Activated CD4-positive, alpha-beta T cell treated with anti-CD3 and anti-CD28 coated beads, Interleukin-2, amount 50 U/mL, for 24 hours (primary cell): Measurements from ENCODE around the gene IPPK.

Source experiments
- DNase-seq, 2 donors: peaks; one replicate each; pipeline ENCODE4 v3.0.0-alpha.2; 2020; ENCODE audit warnings: low read depth in 1 of 2, low spot score in 1 of 2

The IPPK gene

DNA sequence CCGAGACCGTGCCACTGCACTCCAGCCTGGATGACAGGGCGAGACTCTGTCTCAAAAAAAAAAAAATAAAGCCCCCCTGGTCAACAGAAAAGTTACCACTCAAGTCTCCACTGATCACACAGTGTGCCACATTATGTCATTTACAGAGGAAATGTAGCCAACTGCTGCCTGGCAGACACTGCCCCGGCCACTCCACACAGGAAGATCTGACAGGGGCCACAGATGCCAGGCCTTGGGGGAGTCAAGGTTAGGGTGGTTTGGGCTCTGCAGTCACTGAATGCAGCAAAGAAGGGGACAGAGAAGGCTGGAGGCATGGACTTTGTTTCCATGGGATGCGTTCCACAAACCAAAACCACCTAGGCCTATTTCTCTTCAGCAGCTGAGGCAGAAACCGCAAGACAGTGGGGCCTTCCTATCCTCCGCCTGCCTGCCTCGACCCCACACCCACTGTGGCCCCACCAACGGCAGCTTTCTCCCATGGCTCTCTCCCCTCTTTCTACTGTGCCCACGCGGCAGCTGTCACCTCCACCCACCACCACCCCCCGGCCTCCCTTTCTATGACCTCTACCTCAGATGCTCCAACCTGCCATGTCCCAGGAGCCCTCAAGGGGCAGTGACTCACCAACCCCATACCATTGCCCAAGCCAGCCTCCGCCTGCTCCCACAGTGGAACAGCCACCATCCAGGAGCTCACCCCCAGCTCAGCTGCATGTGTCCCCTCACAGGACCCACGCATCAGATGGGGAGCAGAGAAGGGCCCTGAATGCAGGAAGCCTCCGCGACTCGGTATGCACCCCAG lies 12.4 kb downstream of the IPPK start:
- DNase-seq: no peak

- no peak for DNase-seq
Observed at GRCh38 chr9:92656537-92656925, 13.4 kb downstream of the IPPK start.

GRCh38 chr9:92655896-92656536 lies 13.9 kb downstream of the IPPK start:
- no peak for DNase-seq

GRCh38 chr9:92655366-92655765 lies 14.6 kb downstream of the IPPK start:
- no peak for DNase-seq

DNA sequence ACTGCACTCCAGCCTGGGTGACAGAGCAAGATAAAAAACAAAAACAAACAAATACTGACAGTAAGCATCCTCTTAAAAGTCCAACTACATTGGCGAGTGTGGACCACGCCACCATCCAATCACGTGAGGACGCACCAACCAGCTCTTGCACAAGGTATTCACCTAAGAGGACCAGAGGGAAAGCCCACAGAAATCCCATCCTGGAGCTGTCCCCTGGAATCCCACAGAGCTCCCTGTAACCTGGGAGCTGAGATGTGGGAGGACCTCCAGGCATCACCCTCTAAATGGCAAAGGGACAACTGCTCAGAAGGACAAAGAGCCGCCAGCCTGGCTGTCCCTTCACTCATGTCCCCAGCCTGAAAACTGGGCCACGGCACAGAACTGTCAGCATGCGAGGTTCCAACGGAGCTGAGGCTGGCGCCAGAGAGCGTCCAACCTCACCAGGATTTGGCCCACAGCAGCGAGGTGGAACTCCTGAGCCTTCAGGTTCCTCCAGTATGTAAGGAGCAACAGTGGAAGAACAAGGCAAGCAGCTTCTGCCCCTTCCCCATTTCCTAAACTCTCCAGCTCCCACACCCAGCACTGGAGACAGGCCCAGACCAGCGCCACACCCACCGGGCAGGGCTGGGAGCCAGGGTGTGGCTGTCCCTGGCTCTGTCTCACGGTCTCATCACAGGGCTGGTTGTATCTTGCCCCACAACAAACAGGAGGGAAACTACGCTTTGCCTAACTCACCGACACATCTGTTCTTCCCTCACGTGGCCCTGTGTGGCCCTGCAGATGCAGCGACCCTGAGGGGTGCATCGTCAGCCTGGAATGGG lies 15.2 kb downstream of the IPPK start:
- no peak for DNase-seq

DNA sequence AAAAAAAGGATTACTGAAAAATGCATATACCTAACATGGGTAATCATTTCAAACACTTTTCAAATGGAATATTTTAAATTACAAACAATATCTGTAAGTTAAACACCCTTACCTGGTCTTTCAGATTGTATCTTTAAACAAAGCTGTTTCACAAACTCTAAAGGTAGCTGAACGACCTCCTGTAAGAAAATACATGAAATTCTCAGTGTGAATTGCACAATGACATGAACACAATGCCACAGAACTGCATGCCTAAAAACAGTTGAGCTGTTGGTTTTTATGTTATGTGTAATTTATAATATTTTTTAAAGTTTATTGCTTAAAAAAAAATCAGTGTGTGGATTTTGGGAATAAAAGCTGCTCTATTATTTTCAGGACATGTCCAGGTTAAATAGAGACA lies 17.5 kb downstream of the IPPK start:
- DNase-seq: no peak

GRCh38 chr9:92650839-92651621 lies 18.9 kb downstream of the IPPK start:
- DNase-seq: no peak

DNA sequence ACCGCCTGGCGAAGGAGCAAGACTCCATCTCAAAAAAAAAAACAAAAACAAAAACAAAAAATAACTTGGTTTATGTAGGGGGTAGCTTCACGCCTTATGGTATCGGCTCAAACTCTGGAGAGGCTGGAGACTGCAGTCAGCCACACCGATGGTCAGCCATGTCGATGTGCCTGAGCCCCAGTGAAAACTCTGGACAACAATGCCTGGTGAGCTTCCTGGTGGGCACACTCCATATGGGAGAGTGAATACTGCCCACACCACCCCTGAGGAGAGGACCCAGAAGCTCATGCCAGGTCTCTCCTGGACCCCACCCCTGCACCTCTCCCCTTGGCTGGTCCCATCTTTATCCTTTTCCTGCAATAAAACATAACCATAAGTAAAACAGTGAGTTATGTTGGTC lies 19.6 kb downstream of the IPPK start:
- no peak for DNase-seq

DNA sequence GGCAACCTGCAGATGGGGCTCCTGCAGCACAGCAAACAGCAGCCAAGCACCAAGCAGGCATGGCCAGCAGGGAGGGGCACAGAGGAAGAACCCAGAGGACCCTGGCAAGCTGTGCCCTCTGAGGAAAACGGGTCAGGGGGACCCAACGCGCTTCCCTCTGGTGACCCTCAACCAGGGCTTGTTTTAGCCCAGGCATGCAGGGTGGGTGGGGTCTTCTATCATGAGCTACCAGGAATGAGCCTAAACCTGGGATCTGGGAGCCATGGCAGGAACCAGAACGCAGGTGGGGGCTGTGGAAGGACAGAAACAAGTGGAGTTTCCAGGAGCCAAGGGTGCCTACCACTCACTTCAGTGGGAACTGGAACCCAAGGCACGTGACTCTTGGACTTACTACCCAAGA lies 20.9 kb downstream of the IPPK start:
- DNase-seq: no peak

DNA sequence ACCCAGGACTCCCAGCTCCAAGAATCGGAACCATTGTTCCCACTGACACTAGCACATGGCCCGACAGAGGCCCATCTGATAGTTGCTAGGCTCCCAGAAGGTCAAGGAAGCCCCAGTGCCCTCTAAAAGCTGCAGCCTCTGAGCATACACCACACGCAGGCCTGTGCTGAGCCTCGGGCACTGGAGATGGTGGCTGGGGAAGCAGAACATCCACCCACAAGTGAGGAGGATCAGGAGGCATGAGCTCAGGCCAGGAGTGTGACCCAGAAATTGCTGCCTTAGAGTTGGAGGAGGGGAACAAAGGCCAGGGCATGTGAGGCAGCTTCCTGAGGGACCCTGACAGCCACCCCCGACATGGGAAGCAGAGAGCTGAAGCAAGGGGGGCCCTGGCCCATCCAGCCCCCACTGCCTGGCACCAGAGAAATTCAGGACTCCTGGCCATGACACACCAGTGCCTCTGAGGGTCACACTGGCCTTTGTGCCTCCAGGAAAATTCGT lies 21.4 kb downstream of the IPPK start:
- DNase-seq: no peak

DNA sequence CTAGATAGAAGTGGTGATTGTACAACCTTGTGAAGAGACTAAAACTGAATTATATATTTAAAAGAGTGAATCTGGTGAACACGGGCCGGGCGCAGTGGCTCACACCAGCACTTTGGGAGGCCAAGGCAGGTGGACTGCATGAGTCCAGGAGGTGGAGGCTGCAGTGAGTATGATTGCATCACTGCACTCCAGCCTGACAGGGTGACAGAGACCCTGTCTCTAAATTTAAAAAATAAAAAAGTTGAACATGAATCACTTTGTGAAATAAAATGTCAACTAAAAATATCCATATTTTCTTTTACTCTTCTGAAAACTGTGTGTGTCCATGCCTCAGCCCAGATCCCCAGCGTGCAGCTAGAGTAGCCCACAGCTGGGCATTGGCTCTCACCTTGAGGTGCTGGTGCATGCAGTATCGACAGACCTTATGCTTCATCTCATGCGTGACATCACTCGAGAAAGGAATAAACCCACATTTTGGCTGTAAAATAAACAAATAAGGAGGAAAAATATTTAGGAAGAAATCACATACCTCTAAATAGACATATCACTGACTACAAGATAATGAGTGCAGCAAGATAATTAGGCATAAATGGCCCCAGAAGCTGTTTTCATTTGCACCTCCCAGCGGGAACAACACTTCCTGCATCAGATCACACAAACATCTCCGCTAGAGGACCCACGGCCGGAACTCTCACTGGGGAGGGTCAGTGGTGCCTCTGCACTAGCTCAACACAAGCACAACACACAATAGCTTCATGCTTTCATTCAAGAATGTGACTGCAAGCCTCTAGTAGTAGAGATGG lies 22.1 kb downstream of the IPPK start:
- no peak for DNase-seq

GRCh38 chr9:92645041-92645440 lies 24.9 kb downstream of the IPPK start:
- no peak for DNase-seq

DNA sequence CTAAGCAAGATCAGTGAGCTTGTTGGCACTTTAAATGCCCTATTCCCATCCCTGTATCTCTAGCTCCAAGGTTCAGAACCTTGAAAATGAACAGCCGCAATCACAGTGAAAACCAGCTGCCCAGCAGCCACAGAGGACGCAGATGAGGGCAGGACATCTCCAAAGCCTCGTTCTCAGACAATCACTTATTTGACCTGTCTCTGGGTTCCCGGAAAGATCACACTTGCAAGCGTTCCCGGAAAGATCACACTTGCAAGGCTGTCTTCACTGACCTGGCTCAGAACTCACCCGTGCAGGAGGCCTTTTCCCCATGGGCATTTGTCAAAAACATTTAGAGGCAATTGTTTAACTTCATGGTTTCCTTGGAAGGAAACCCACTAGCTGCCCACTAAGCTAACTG lies 25.7 kb downstream of the IPPK start:
- DNase-seq: no peak

DNA sequence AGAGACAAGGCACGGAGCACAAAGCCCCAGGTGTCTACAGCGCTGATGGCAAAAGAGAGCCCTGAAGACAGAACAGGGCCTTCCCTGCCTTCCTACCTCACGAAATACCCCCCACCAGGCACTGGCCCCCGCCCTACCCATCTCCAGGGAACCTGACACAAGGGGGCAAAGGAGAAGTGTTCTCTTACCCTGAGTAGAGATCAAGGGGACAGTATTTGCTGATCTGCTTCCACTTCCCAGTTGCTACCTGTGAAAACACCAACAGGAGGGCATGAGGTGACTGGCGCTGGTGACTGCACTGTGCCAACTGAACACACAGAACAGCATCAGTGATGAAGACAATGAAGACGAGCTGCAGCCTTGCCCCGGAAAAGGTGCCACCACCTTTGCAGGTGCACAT lies 27.4 kb downstream of the IPPK start:
- DNase-seq: no peak

DNA sequence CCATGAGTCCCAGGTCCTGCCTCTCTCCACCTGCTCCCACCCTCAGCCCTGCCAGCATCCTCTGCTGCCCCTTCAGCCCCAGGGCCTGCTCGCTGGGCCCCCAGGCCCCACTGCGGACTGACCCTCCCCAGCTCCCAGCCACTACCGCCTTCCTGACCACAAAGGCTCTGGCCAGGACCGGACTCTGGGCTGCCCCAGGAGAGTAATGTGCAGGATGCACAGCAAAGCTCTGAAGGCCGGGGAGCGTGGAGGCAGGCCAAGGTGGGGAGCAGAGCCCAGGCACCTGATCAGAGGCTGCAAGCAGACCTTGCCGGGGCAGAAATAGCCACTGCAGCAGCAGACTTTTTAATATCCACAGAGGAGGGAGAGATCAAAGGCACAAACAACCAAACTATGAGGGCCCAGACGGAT lies 27.9 kb downstream of the IPPK start:
- DNase-seq: no peak

DNA sequence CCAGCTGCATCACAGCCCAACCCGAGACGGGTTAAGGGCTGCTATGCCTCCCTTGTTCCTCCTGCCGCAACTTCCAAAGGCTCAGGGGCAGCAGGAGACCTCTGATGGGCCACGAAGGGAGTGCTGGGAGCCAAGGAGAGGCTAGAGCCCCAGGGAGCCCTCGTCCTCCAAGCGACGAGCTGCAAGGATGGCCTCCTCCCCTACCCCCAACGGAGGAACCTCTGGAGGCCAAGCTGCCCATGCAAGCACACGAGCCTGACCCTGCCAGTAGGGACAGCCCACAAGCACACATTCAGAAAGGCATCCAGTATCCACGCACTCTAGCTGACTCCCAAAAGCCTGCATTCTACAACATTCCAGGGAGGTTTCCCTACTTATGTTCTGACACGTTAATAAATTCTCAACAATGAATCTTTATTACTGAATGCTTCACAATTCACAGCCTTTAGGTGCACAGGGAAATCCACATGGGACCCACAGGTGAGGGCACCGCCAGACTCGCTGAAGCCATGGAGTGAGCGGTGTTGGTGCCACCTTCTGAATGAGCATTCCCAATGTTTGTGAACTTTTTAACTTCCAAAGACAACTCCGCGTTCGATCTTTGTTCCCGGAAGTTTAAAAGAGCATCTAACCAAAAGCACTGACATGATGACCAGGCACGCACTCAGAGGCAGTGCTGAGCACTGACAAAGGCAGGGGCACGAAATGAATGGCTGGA lies 28.7 kb downstream of the IPPK start:
- DNase-seq: no peak

GRCh38 chr9:92640398-92641091 lies 29.4 kb downstream of the IPPK start:
- no peak for DNase-seq

GRCh38 chr9:92639791-92640271 lies 30.1 kb downstream of the IPPK start:
- no peak for DNase-seq

DNA sequence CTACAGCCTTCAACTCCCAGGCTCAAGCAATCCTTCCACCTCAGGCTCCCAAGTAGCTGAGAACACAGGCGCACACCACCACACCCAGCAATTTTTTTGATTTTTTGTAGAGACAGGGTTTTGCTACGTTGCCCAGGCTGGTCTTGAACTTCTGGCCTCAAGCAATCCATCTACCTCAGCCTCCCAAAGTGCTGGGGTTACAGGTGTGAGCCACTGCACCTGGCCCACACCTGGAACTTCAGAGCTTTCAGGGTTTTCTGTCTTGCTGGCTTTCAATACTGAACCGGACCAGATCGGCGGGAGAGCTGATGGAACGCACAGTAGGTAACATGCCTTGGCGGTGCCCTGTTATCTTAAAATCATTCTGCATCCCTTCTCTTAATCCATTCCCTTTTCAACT lies 30.8 kb downstream of the IPPK start:
- no peak for DNase-seq
